NCI-H1694 (cell line): ENCODE data around the gene MDH2.
"Not testable (repeated sequence)": the region's sequence is repeated elsewhere in the genome, so short reads cannot be mapped to it uniquely, and the experiment has no call there.

Source experiments
- DNase-seq: peaks from one replicate; lab custom pipeline; 2025; lab: John Stamatoyannopoulos, UW

The MDH2 gene

DNA sequence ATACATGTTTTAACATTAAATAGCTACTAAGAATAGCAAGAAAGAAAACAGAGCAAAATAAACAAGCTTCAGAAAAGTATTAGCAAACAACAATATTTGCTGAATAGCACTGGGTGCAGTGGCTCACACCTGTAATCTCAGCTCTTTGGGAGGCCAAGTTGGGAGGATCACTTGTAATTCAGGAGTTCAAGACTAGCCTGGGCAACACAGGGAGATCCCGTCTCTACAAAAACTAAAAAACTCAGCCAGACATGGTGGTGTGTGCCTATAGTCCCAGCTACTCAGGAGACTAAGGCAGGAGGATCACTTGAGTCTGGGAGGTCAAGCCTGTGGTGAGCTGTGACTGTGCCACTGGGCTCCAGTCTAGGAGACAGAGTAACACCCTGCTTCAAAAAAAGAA, 66.8 kb downstream of the MDH2 start:
- DNase-seq, result not testable (repeated sequence)
